Activated CD4-positive, alpha-beta T cell treated with anti-CD3 and anti-CD28 coated beads for 48 hours (primary cell): ENCODE data around the gene CD37.

Experiments
- DNase-seq: peaks from one replicate; pipeline ENCODE4 v3.0.0-alpha.2; 2020

Gene CD37

DNA sequence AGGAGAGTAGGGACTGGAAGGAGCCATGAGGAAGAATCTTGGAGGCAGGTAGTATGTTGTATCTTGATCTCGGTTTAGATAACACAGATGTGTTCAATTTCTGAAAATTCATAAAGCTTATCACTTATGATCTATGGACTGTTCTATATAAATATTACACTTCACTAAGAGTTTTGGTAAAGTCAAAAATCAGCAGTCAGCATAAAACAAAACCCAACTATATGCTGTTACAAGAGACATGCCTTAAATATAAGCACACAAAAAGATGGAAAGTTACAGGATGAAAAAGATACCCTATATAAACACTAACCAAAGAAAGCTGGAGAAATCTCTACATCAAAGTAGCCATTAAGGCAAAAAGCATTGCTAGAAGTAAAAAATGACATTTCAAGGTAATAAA is 48.4 kb downstream of the CD37 start:
- no peak for DNase-seq

DNA sequence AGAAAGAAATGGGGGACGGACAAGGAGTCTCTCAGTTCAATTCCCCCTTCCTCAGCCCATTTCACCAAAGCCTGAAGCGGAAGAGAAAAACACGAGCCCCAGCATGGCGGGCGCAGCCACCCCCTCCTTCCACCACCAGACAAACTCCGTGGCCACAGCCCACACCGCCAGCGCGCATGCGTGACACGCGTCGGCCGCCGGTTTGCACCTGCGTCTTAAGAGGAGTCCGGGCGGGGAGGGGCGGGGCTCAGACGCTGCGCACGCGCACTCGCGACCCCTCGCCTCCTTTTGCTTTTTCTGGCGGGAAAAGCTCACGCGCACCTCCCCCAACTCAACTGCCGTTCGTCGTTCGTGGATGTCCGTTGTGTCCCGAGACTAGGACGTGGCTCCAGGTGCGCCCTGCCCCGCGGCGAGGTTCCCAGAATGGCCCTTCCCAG is 52.7 kb downstream of the CD37 start, which contains the start of gene KASH5:
TSS of gene KASH5 (plus strand) at position 314 of the 437 bp plus-strand sequence. CDS start 2,635 bp downstream, outside the sequence.
- peak; percentile 94 for DNase-seq

DNA sequence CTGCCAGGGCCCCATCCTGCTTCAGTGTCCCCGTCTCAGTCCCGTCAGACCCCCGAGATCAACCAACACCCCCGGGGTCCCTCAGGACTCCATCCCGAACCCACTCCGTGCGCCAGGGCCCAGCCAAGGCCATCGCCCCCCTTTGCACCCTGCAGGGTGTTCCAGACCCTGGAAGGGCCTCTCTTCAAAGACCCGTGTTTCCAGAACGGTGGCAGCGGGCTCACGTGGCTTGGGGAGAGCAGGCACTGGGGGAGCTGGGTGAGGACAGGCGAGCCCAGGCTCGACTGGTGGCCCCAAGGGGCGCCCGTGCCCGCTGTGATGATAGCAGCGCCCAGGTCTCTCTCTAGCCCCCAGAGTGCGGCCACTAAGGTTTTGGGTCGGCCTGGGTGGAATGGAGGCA is 54.2 kb downstream of the CD37 start:
- peak; percentile 16 for DNase-seq
